Loucy (cell line): ENCODE results near the gene PTGES2.

Experiments used
- EZH2phosphoT487 ChIP-seq: fragments of 200-600 bp; IDR thresholded peaks from 2 replicates; pipeline ENCODE4 v1.6.1; 2018; ENCODE audit warnings: antibody characterized with exemption, mild to moderate bottlenecking, moderate library complexity, borderline replicate concordance
- TF ChIP-seq, protein P1 (sequence below): fragments of 200-600 bp; sonication (generic); conservative IDR thresholded peaks from 2 replicates; pipeline ENCODE4 v1.5.1; 2014; ENCODE audit warnings: mild to moderate bottlenecking, antibody characterized with exemption, low read length

- TF ChIP-seq, protein P1, sequence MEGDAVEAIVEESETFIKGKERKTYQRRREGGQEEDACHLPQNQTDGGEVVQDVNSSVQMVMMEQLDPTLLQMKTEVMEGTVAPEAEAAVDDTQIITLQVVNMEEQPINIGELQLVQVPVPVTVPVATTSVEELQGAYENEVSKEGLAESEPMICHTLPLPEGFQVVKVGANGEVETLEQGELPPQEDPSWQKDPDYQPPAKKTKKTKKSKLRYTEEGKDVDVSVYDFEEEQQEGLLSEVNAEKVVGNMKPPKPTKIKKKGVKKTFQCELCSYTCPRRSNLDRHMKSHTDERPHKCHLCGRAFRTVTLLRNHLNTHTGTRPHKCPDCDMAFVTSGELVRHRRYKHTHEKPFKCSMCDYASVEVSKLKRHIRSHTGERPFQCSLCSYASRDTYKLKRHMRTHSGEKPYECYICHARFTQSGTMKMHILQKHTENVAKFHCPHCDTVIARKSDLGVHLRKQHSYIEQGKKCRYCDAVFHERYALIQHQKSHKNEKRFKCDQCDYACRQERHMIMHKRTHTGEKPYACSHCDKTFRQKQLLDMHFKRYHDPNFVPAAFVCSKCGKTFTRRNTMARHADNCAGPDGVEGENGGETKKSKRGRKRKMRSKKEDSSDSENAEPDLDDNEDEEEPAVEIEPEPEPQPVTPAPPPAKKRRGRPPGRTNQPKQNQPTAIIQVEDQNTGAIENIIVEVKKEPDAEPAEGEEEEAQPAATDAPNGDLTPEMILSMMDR, result no peak
- no peak for TF ChIP-seq EZH2phosphoT487
These were observed 18.3 kb downstream of the PTGES2 start for GRCh38 chr9:128109050-128109709.
